Esophagus squamous epithelium (tissue), 4 donors: ENCODE data around the gene PHF3.

Experiments
- POLR2A ChIP-seq, 4 donors: fragments of 450-650 bp; IDR thresholded peaks; one replicate each; pipeline ENCODE4 v1.6.1; 2017; ENCODE audit warnings: antibody characterized with exemption in 4 of 4, mild to moderate bottlenecking in 4 of 4, moderate library complexity in 3 of 4
- TF ChIP-seq, protein P1 (sequence below), 6 experiments: fragments of 450-650 bp in 4 of 6; fragments of 200-600 bp in 2 of 6; sonication (generic) in 2 of 6; IDR thresholded peaks; one replicate each; pipeline ENCODE4 v1.5.1; 2016 to 2019; ENCODE audit warnings: antibody characterized with exemption in 6 of 6, mild to moderate bottlenecking in 4 of 6, moderate library complexity in 4 of 6

DNA sequence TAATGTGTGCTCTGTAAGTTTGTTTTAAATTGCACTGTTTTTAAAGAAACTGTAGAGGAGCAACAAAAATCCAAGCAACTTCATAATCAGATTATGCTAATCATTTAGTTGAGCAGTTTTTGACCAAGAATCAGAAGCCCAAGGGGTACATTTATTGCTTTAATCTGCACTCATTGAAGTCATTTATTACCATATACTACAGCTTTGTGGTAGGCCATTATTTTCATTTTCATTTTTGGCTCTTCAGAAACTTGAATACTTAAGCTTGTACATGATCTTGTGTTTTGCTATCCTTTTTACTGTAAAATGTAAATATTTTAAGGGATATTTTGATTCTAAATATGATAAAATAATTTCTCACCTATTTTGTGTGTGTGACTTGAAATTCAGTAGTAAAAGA, 78.5 kb downstream of the PHF3 start:
- TF ChIP-seq, protein P1, sequence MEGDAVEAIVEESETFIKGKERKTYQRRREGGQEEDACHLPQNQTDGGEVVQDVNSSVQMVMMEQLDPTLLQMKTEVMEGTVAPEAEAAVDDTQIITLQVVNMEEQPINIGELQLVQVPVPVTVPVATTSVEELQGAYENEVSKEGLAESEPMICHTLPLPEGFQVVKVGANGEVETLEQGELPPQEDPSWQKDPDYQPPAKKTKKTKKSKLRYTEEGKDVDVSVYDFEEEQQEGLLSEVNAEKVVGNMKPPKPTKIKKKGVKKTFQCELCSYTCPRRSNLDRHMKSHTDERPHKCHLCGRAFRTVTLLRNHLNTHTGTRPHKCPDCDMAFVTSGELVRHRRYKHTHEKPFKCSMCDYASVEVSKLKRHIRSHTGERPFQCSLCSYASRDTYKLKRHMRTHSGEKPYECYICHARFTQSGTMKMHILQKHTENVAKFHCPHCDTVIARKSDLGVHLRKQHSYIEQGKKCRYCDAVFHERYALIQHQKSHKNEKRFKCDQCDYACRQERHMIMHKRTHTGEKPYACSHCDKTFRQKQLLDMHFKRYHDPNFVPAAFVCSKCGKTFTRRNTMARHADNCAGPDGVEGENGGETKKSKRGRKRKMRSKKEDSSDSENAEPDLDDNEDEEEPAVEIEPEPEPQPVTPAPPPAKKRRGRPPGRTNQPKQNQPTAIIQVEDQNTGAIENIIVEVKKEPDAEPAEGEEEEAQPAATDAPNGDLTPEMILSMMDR (IDR thresholded peaks at IDR 0.05), result no peak
- no peak for TF ChIP-seq POLR2A (IDR thresholded peaks at IDR 0.05)
